ENCODE measurements around the gene PECR.

The PECR gene

DNA sequence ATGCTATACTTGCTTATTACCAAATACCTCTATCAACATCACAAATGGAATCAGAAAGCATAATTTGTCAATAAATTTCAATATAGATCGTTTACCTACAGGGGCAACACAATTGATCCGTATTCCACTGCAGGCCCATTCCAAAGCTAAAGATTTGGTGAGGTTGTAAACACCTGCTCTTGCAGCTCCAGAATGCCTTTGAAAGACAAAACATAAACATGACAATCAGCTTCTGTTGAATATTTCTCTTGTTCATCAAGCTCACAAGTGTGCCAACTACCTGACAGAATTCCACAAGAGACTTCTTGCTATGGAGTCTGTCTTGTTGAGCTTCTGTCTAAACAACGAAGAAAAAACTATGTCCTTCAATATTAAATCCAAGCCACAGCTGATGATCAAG, 30.3 kb downstream of the PECR start:
- TF ChIP-seq, protein P1, sequence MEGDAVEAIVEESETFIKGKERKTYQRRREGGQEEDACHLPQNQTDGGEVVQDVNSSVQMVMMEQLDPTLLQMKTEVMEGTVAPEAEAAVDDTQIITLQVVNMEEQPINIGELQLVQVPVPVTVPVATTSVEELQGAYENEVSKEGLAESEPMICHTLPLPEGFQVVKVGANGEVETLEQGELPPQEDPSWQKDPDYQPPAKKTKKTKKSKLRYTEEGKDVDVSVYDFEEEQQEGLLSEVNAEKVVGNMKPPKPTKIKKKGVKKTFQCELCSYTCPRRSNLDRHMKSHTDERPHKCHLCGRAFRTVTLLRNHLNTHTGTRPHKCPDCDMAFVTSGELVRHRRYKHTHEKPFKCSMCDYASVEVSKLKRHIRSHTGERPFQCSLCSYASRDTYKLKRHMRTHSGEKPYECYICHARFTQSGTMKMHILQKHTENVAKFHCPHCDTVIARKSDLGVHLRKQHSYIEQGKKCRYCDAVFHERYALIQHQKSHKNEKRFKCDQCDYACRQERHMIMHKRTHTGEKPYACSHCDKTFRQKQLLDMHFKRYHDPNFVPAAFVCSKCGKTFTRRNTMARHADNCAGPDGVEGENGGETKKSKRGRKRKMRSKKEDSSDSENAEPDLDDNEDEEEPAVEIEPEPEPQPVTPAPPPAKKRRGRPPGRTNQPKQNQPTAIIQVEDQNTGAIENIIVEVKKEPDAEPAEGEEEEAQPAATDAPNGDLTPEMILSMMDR (IDR thresholded peaks at IDR 0.05; ENCODE audit: low read depth, low read length, missing control alignments), result no peak
- no peak for DNase-seq (ENCODE audit: low read depth)
- no peak overlapping the region for H3K4me3 ChIP-seq (ENCODE audit: low read depth, low read length)

DNA sequence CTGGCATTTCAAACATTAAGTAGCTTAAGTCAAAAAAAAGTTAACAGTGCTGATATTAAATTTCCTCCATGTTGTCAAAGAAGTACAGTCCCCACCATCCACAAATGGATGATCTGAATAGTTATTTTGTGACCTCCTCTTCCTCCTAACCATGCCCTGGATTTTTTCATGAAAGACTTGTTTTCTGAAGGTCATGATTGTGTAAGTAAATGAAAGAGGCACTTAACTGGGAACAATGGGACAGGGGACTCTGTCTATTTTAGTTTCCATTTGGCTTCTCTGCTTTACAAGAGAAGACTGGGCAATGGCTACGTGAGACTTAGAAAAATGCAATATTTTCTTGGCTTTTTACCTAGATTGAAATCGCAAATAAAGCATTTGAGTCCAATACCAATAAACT, 32.2 kb downstream of the PECR start:
- TF ChIP-seq, protein P1 (IDR thresholded peaks at IDR 0.05; ENCODE audit: low read depth, low read length, missing control alignments), result no peak
- no peak for DNase-seq (ENCODE audit: low read depth)
- H3K4me3 ChIP-seq (ENCODE audit: low read depth, low read length), result no peak overlapping the region

DNA sequence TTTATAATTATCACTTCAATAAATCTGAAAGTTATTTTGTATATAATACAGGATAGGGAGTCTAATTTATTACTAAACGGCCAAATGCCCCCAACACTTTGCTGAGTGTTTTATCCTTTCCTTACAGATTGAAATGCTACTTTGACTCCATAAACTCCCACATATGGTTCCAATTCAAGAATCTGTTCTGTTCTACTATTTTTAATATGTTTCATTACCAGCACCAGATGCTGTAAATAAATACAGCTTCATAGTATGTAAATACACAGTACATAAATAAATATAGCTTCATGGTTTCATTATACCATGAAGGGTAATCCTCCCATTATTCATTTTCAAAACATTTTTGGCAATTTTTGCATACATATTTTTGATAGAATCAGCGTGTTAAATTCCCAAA, 34.2 kb downstream of the PECR start:
- H3K4me3 ChIP-seq (ENCODE audit: low read depth, low read length), result no peak overlapping the region
- TF ChIP-seq, protein P1 (IDR thresholded peaks at IDR 0.05; ENCODE audit: low read depth, low read length, missing control alignments), result no peak
- no peak for DNase-seq (ENCODE audit: low read depth)

DNA sequence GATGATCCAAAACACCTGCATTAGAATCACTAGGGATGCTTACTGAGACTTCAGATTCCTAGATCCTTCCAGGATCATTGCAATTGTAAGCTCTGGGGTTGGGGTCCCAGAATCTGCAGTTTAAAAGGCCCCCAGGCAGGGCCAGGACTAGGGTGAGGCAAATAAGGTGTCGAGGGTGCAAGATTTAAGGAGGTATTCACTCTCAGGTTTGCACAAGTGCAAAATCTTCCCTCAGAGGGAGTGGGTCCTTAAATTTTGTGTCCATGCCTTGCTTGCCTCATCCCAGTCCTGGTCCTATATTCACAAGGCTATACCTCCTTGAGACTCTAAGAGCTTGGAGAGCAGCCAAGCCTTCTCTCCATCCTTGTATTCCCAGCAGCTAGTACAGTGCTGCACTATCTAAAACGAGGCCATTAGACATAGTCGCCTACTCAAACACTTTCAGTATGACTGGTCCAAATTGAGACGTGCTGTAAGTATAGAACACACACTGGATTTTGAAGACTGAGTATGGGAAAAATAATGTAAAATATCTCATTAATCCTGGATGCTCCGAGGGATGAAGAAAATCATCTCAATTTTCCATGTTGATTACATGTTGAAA, 36.6 kb downstream of the PECR start:
- DNase-seq (ENCODE audit: low read depth), result no peak
- TF ChIP-seq, protein P1 (IDR thresholded peaks at IDR 0.05; ENCODE audit: low read depth, low read length, missing control alignments), result no peak
- no peak overlapping the region for H3K4me3 ChIP-seq (ENCODE audit: low read depth, low read length)

DNA sequence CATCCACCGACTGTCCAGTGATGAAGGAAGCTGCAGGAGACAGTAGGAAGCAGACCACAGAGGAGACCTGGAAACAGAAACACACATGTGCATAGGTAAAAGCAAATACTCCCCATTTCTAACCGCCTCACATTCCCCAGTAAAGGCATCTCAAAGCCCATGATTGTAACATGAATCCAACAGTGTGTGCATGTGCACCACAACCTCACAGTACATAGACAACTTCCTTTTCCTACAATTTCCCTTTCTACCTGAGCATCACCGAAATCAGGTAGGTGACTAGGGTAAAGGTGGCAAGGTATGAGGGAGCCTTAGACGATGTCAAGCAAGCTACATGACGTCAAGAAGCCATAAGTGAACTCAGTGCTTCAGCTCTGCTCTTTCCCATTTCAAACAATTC, 37.7 kb downstream of the PECR start:
- TF ChIP-seq, protein P1 (IDR thresholded peaks at IDR 0.05; ENCODE audit: low read depth, low read length, missing control alignments), result no peak
- H3K4me3 ChIP-seq (ENCODE audit: low read depth, low read length), result no peak overlapping the region
- DNase-seq (ENCODE audit: low read depth), result no peak

DNA sequence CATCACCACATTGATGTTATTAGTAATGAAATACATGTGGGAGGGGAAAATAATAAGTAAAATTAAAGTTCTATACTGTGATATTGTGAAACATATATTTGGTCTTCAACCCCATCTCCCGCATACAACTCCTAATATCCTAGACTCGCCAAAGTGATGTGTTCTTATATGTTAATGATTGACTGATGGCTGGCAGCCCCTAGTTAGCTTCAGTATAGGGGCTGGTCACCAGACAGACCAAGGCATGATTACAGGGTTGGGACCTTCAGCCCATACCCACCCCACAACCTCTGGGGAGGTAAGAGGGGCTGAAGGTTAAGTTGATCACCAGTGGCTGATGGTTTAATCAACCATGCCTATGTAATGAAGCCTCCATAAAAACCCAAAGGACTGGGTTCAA, 40.2 kb downstream of the PECR start:
- H3K4me3 ChIP-seq (ENCODE audit: low read depth, low read length), result no peak overlapping the region
- TF ChIP-seq, protein P1 (IDR thresholded peaks at IDR 0.05; ENCODE audit: low read depth, low read length, missing control alignments), result no peak
- DNase-seq (ENCODE audit: low read depth), result no peak

DNA sequence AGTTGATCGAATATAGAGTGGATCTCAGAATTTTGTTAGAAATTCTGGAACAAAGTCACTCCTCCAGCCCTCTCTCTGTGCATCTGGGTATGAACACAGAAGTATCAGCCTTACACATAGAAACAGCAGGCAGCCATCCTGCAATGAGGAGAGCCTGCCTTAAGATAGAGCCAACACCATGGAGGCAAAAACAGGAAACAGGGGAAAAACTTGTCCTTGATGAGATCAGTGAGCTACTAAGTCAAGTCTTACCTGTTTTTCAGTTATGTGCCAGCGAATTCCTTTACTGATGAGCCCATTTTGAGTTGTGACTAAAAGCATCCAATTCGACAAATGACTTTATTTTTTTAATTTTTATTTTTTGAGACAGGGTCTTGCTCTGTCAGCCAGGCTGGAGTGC, 41.7 kb downstream of the PECR start:
- DNase-seq (ENCODE audit: low read depth), result no peak
- TF ChIP-seq, protein P1 (IDR thresholded peaks at IDR 0.05; ENCODE audit: low read depth, low read length, missing control alignments), result no peak
- no peak overlapping the region for H3K4me3 ChIP-seq (ENCODE audit: low read depth, low read length)
